ENCODE results near the gene MTHFD1L.

- TF ChIP-seq CTCF (IDR thresholded peaks at IDR 0.05) (no peak), POLR2A (IDR thresholded peaks at IDR 0.05) (no peak)
These were observed 122.5 kb downstream of the MTHFD1L start for GRCh38 chr6:150987855-150988464.

Measured in Peyer's patch (tissue), 4 donors.